ENCODE measurements around the gene MEGF6. TPM values are rescaled to one million over a fixed set of nuclear protein-coding genes. Genes with fewer than 3 reads are reported as not detected.

The MEGF6 gene
- polyA plus RNA-seq, 3 donors: 6.4 to 8.1 (median 7.0) TPM

GRCh38 chr1:3529099-3529729, 82.1 kb downstream of the MEGF6 start:
- no peak for DNase-seq (ENCODE audit: low read depth in 3 of 3, low spot score in 2 of 3)

DNA sequence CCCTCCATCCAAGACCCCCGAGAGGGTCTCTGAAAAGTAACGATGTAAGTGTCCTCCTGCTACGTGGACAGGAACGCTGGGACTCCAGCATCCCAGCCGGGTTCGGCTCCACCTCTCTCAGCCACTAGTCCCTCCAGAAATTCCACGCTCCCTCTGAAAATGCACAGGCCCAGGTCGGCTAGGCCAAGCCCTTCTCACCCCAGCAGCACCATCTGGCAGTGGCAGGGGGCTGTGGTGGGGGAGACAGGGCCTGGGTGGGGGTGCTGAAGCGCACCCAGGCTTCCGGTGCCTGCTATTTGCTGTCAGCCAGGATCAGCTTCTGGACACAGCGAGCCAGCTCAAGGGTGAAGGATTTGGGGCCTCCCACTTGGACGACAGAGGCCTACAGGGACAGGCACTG, 83.5 kb downstream of the MEGF6 start:
- no peak for DNase-seq (ENCODE audit: low read depth in 3 of 3, low spot score in 2 of 3)

GRCh38 chr1:3525551-3526482, 85.5 kb downstream of the MEGF6 start:
- no peak for DNase-seq (ENCODE audit: low read depth in 3 of 3, low spot score in 2 of 3)

DNA sequence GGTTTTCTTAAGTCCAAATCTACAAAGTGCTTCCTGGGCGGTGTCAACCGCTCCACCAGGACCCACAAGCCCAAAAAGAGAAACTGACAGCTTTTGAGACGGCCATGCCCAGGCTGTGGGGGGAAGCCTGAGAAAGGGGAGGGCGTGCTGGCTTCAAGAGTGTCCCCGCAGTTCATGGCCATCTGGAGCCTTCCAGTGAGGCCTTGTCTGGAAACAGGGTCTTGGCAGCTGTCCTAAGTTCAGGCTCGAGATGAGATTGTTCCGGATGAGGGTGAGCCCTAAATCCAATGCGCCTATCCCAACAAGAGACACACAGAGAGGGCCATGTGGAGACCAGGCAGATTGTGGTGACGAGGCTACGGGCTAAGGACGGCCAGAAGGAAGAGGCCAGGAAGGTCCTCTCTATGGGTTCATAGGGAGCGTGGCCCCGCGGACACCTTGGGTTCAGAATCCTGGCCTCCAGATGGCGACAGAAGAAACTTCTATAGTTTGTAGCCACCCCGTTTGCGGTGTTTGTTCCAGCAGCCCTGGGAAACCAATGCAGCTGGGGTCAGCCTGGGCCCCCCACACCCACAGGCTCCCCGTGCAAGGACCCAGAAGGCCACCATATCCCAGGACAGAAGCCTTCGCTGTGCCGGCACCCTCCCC, 86.6 kb downstream of the MEGF6 start:
- DNase-seq (ENCODE audit: low read depth in 3 of 3, low spot score in 2 of 3): no peak

DNA sequence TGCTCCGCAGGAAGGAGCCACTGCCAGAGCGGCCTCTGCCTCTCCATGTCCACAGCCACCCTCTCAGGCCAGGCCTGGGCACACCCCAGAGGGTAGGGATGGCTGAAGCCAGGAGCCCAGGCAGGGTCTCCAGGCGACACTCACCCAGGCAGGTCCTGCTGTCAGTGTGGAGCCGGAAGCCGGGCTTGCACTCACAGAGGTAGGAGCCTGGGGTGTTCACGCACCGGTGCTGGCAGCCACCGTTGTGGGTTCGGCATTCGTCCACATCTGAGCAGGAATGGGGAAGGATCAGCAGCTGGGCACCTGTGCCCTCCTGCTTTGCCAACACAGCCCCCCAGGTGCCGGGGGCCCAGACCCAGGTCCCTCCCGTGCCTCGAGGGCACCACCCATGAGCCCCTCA, 87.3 kb downstream of the MEGF6 start:
- DNase-seq (ENCODE audit: low read depth in 3 of 3, low spot score in 2 of 3): no peak

DNA sequence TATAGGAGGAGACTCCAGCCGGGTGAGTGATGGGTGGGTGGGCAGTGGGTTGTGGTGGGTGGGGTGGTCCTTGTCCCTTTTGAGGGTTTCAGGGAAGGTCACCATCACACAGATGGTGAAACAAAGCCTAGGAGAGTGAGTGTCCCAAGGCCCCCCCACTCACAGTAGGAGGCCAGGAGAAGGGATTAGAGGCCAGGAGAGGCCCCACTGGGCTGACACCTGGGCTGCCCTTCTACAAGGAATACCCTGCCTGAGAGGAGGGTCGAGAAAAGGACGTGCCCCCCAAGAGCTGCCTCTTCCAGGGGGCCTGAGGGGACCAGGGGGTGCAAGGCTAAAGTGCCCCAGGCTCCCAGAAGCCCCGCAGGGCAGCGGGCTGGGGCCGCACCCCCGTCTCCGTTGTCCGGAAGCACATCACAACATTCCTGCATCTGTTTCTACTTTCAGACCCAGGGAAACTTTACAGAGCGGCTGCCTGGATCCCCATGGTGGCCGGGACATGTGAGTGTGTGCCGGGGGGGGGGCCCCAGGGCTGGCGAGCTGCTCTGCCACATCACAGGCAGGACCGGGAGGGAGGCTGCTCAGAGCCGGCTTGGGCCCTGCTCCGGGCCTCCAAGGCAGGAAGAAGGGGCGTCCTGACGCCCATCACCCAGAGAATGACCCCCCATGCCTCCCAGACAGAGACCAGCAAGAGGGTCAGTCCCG, 88.6 kb downstream of the MEGF6 start:
- DNase-seq (ENCODE audit: low read depth in 3 of 3, low spot score in 2 of 3): no peak

DNA sequence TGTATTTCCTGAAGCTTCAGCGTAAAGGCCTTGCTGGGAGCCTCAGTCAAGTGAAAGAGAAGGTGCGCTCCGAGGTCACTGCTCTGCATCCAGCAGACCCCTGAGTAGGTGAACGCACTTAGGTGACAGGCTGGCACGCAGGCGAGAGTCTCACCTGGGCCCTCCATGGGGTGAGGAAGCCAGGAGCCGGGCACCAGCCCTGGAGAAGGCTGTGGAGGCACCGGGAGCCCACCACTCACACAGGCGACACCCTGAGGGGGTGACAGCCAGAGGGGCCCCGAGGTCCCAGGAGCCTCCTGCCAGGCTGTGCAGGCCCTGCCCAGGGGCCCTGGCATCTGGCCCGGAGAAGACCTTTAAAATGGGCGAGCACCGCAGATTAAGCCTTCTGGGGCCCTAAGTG, 89.2 kb downstream of the MEGF6 start:
- DNase-seq (ENCODE audit: low read depth in 3 of 3, low spot score in 2 of 3): no peak

GRCh38 chr1:3521426-3521825, 89.9 kb downstream of the MEGF6 start:
- DNase-seq (ENCODE audit: low read depth in 3 of 3, low spot score in 2 of 3): no peak

DNA sequence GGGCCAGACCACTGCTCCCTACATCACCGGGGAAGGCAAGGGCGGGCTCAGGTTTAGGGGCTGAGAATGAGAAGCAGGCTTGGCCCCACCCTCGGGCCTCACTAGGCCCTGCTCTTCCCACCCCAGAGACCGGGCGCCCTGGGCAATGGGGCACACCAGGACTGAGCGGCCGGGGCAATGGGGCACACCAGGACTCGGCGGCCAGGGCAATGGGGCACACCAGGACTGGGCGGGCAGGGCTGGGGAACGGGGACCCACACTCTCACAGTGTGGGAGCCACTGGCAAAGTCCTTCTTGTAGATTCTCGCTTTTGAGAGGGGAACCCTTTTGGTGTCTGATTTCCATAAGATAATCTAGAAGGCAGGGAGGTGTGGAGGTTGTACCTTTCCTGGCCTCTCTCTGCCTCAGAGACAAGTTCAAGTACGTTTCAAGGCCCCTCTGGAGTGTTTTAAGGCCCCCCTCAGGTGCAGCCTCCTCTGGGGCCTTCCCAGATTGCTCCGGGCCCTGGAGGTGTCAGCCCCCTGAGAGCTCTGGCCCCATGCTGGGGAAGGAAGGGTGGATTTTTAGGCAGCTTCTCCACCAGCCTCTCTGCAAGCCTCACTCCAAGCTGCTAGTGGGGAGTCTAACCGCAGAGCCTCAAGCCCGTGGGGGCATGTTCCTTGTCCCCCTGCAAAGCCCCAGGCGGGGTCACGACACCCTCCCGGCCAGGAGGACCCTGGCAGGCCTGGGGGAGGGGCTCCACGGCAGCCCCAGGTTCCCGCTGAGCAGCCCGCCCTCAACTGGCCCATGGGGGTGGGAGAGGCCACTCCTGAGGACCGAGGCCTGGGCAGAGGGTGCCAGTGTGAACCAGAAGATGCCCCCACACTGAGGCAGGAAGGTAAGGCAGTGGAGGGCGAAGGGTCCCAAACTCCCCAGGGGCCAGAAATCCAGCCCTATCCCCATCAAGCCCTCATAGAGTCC, 90.6 kb downstream of the MEGF6 start:
- no peak for DNase-seq (ENCODE audit: low read depth in 3 of 3, low spot score in 2 of 3)

DNA sequence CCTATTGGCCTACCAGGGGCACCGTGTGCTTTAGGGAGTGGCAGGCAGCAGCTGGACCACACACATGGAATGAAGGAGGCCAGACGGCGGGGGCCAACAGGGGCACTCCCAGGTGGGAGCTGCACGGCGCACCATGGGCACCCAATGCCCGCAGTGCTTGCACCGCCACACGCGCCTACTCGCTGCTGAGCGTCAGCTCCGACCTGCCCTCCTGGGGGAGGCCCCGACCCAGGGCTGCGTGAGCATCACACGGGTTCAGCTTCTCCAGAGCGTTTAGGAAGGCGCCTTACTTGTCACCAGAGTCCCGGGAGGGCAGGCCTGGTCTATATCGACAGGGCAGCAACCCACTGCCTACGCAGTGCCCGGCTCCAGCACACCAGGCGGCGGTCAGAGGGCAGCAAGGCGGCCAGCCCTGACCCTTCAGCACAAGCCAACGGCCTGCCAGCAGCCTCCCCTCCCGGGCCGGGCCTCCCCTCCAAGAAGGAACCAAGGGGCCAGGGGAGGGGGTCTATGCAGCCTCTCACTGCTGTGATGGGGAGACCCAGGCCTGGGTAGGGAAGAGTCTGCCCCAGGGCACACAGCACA, 91.9 kb downstream of the MEGF6 start:
- no peak for DNase-seq (ENCODE audit: low read depth in 3 of 3, low spot score in 2 of 3)

DNA sequence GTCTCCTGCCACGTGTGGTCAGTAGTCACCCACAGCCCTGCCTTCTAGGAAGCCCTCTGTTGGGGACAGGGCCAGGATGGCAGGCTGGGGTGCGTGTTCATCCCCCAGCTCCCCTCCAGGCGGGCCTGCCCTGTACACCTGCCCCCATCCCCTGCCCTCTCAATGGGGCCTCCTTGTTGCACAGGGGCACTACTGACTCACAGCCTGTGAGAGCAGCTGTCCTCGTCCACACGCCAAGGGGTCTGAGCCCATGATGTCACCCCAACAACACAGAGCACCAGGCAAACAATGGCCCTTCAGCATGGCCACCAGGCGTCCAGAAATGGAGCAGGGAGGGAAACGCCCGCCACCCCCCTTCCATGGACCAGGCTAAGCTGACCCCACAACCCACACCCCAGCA, 92.6 kb downstream of the MEGF6 start:
- DNase-seq (ENCODE audit: low read depth in 3 of 3, low spot score in 2 of 3): no peak

DNA sequence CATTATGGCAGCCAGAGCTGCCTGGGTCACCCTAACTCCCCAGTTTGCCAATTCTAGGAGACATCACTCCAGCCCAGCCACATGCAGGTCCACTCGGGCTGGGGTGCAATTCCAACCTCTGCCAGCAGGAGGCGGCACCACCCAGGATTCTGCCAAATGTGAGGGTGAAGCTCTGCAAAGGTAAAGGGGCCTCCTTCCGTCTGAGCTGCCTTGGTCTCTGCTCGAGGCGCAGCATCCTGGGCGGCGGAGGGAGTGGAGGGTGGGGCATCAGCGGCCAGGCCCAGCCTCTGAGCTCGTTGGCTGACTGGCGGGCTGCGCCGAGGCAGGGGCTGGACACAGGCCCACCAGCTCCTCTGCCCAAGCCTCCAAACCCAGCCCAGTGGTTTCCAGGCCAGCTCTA, 93.1 kb downstream of the MEGF6 start:
- DNase-seq (ENCODE audit: low read depth in 3 of 3, low spot score in 2 of 3): no peak

DNA sequence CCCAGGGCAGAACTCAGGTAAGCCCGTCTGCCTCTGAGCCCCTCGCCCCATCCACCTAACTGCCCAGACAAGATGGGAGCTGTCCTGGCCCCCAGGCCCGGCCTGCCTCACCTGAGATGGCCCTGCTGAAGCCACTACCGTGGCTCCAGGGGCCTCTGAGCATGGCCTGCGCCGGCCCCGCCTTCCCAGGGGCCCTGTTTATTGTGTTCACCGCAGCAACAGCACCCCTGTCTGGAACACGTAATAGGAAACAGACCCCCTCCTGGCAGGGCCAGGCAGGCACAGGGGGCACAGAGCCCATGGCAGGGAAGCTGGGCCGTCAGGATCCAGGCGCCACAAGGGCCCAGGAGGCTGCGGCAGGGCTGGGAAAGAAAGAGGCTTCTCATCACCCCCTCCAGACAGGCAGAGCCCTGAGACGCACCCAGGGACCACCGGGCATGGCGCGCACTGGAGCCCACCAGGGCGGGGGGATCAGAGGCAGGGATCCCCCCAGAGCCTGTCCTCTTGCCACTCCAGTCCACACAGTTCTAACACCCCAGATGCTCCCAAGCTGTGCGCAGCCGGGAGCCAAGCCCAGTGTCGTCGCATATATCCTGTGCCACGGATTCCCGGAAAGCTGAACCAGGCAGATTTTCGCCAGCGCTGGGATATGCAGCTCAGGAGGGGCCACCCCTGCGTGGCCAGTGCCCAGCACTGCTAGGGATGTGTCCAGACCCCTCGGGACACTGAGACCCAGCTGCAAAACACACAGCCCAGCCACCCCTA, 94.2 kb downstream of the MEGF6 start:
- DNase-seq (ENCODE audit: low read depth in 3 of 3, low spot score in 2 of 3): no peak

GRCh38 chr1:3516481-3516869, 94.8 kb downstream of the MEGF6 start:
- no peak for DNase-seq (ENCODE audit: low read depth in 3 of 3, low spot score in 2 of 3)

DNA sequence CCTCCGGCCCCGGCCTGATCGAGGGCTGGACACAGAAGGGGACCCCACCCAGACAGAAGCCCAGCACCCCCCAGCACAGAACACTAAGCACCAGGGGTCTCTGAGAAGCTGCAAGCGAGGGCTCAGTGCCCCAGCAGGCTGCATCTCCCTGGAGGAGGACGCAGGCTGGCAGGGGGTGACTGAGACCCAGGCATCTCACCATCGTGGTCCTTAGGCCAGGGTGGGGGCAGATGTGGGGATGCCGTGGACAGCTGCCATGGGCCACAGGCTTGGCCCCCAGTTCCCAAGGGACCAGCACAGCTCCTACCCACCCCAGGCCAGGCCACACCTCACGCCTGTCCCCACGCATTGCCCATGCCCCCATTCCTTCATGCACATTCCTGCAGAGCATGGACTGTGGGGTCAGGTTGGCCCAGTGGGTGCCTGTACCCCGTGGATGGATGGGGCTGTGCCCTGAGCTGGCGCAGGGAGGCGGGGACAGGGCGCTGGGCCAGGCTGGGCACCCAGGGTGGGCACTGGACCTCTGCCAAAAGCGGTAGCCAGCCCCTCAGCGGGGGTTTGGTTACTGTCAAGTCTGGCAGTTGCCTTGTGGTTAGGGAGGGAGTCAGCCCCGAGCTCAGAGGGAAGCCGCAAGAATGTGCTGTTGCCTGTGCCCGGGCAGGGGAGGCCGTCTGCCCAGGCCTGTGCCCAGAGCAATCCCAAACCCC, 95.4 kb downstream of the MEGF6 start:
- DNase-seq (ENCODE audit: low read depth in 3 of 3, low spot score in 2 of 3): no peak

DNA sequence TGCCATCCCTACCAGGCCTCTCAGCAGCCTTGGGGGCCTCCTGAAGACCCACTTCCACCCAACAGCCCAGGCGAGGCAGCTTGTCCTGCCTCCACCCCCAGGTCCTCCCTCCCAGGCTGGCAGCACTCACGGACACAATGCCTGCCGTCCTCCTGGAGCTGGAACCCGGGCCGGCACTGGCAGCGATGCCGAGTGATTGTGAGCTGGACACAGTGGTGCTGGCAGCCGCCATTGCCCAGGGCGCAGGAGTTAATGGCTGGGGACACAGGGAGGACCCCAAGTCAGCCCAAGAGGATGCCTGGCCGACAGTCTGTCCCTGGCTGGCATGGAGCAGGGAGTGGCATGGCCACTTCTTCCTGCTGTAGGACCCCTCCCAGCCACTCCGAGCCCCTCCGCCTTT, 96.0 kb downstream of the MEGF6 start:
- no peak for DNase-seq (ENCODE audit: low read depth in 3 of 3, low spot score in 2 of 3)

GRCh38 chr1:3514404-3514803, 96.9 kb downstream of the MEGF6 start:
- no peak for DNase-seq (ENCODE audit: low read depth in 3 of 3, low spot score in 2 of 3)

- no peak for DNase-seq (ENCODE audit: low read depth in 3 of 3, low spot score in 2 of 3)
Measured at GRCh38 chr1:3511856-3512255, 99.5 kb downstream of the MEGF6 start.
